Inflammatory macrophage treated with lipopolysaccharide for 4 hours (primary cell): ENCODE results near the gene SIRT7.

Experiments used
- DNase-seq: peaks from one replicate; pipeline ENCODE4 v3.0.0-alpha.2; 2020

Gene SIRT7

GRCh38 chr17:81917565-81918332 is at the start of gene SIRT7:
Gene SIRT7, minus strand, starts transcription at chr17:81918176. Its CDS starts 45 bp downstream, at chr17:81918131.
- peak; percentile 80 for DNase-seq

GRCh38 chr17:81967244-81967532 is 49.2 kb upstream of the SIRT7 start:
- DNase-seq: no peak

GRCh38 chr17:81966343-81967243 is 48.6 kb upstream of the SIRT7 start:
- peak; percentile 32 for DNase-seq

- DNase-seq: no peak
Measured at GRCh38 chr17:81964081-81964849, 46.3 kb upstream of the SIRT7 start.

GRCh38 chr17:81962499-81963441 is 44.8 kb upstream of the SIRT7 start:
- DNase-seq: no peak

- no peak for DNase-seq
Measured at GRCh38 chr17:81961521-81962498, 43.8 kb upstream of the SIRT7 start.

- DNase-seq: no peak
Measured at GRCh38 chr17:81961087-81961511, 43.1 kb upstream of the SIRT7 start, which contains the start of gene NOTUM. Gene NOTUM, minus strand, starts transcription at chr17:81961187. Its CDS starts 278 bp downstream, at chr17:81960909.

- DNase-seq: no peak
Measured at GRCh38 chr17:81960130-81960958, 42.4 kb upstream of the SIRT7 start.

- DNase-seq: peak; percentile 57
Measured at GRCh38 chr17:81959362-81960129, 41.6 kb upstream of the SIRT7 start.

- no peak for DNase-seq
Measured at GRCh38 chr17:81958633-81959342, 40.8 kb upstream of the SIRT7 start.

GRCh38 chr17:81957691-81958432 is 39.9 kb upstream of the SIRT7 start:
- DNase-seq: no peak

GRCh38 chr17:81956607-81957589 is 38.9 kb upstream of the SIRT7 start:
- DNase-seq: no peak

- DNase-seq: no peak
Measured at GRCh38 chr17:81955756-81956544, 38.0 kb upstream of the SIRT7 start.

GRCh38 chr17:81955058-81955681 is 37.2 kb upstream of the SIRT7 start:
- DNase-seq: no peak
